Spinal cord (tissue), 4 donors: ENCODE results near the gene RPS15A. TPM values are rescaled to one million over a fixed set of nuclear protein-coding genes. Genes with fewer than 3 reads are reported as not detected.

Source experiments
- polyA plus RNA-seq, 2 donors: library from polyadenylated mRNA; unstranded; fragments of 120-200 nt; gene quantifications; one replicate each; pipeline ENCODE4 v1.2.1, GENCODE V29; 2013; ENCODE audit not compliant: insufficient read length in 2 of 2
- total RNA-seq, 2 donors: library from RNA; depleted of rRNA in 1 of 2; stranded (reverse); fragments of 120-200 nt in 1 of 2; fragments of >200 nt in 1 of 2; gene quantifications; one replicate each; pipeline versions ENCODE4 v1.2.3 to v1.2.4, GENCODE V29; 2013 to 2014

The RPS15A gene
- total and polyA plus RNA-seq, 4 donors, result 894 to 2,682 (median 948) TPM

Other genes starting within 250 kb of the RPS15A start
- 100 to 1,000 TPM in 1 of 2 donors, 10 to 100 TPM in 1; 83.4 to 112 TPM for gene NOMO2, start 228.2 kb downstream of the RPS15A start, total RNA-seq
- gene NOMO2, start 228.2 kb downstream of the RPS15A start, polyA plus RNA-seq, result 100 to 1,000 TPM; 117 to 142 TPM
- gene ARL6IP1, start 11.2 kb upstream of the RPS15A start, total RNA-seq, result 100 to 1,000 TPM; 229 to 481 TPM
- 100 to 1,000 TPM; 357 to 436 TPM for gene ARL6IP1, start 11.2 kb upstream of the RPS15A start, polyA plus RNA-seq
- 10 to 100 TPM; 47.4 to 93.6 TPM for gene SMG1, start 136.1 kb upstream of the RPS15A start, total RNA-seq
- 10 to 100 TPM; 46.1 to 48.0 TPM for gene SMG1, start 136.1 kb upstream of the RPS15A start, polyA plus RNA-seq
- 1 to 10 TPM; 3.1 to 6.9 TPM for gene TMC7, start 193.6 kb upstream of the RPS15A start, total RNA-seq
- gene TMC7, start 193.6 kb upstream of the RPS15A start, polyA plus RNA-seq, result 1 to 10 TPM; 6.0 to 6.1 TPM